SK-MEL-5 (cell line): Measurements from ENCODE around the gene KLHL6. TPM values are rescaled to one million over a fixed set of nuclear protein-coding genes. Genes with fewer than 3 reads are reported as not detected.
"Not testable (repeated sequence)": the region's sequence is repeated elsewhere in the genome, so short reads cannot be mapped to it uniquely, and the experiment has no call there.

Experiments
- DNase-seq: peaks from one replicate; pipeline ENCODE4 v3.0.0-alpha.2; 2016; ENCODE audit warnings: low read depth, low spot score
- in situ Hi-C: cut with HindIII; loops from 2 replicates; pipeline ENCODE4 v1.10.0; 2016; ENCODE audit warnings: low sequenced_read_pairs, high pct_unique_total_duplicates, low pct_unique_long_range_greater_than_20kb
- total RNA-seq: library from RNA; depleted of rRNA; stranded (reverse); fragments of >200 nt; shearing (Covaris generic); gene quantifications from 2 replicates; pipeline ENCODE4 v1.2.3, GENCODE V29; 2014

The KLHL6 gene
- total RNA-seq, 1 experiment from 2014 or later: 0.13 TPM

GRCh38 chr3:183540501-183541234, 14.8 kb downstream of the KLHL6 start:
- in situ Hi-C loops: no loop called here

DNA sequence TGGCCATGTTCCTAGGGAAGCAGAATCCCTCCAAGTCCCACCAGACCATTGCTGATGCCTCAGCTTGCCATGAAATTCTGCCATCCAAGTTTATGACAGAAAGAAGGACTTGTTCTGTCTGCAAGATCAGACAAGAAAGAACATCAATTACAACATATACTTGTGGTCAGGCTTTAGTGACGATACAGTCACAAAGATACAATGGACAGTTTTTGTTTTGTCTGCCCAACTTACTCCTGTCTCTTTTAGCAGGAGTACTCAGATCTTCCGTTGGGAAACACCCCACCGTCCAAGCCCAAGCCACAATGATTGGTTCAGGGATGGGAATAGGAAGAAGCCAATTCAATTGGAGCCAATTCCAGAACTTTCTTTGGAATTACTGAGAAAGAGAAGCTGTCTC, 15.7 kb downstream of the KLHL6 start:
- peak; percentile 75 for DNase-seq

More at GRCh38 chr3:183540501-183541234, 14.8 kb downstream of the KLHL6 start:
- no peak for DNase-seq

GRCh38 chr3:183538486-183538885, 17.0 kb downstream of the KLHL6 start:
- in situ Hi-C loops: no loop called here
- DNase-seq: peak; percentile 29

More for the DNA sequence above, 15.7 kb downstream of the KLHL6 start:
- in situ Hi-C loops: no loop called here

GRCh38 chr3:183537295-183537730, 18.2 kb downstream of the KLHL6 start:
- DNase-seq: no peak

GRCh38 chr3:183536238-183536880, 19.1 kb downstream of the KLHL6 start:
- DNase-seq: no peak
- in situ Hi-C loops: no loop called here

More at GRCh38 chr3:183537295-183537730, 18.2 kb downstream of the KLHL6 start:
- in situ Hi-C loops: no loop called here

DNA sequence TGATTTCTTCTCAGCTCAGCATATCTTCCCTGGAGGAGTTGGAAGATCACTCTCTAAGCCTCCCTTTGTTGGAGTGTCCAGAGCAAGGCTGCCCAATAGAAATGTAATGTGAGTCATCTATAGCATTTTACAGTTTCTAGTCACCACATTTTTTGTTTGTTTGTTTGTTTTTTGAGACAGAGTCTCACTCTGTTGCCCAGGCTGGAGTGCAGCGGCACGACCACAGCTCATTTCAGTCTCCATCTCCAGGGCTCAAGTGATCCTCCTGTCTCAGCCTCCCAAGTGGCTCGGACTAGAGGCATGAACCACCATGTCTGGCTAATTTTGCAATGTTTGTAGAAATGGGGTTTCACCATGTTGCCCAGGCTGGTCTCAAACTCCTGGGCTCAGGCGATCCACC, 21.3 kb downstream of the KLHL6 start:
- peak; percentile 67 for DNase-seq
- in situ Hi-C loops: no loop called here

GRCh38 chr3:183533412-183534132, 21.9 kb downstream of the KLHL6 start:
- DNase-seq: no peak
- in situ Hi-C loops: no loop called here

DNA sequence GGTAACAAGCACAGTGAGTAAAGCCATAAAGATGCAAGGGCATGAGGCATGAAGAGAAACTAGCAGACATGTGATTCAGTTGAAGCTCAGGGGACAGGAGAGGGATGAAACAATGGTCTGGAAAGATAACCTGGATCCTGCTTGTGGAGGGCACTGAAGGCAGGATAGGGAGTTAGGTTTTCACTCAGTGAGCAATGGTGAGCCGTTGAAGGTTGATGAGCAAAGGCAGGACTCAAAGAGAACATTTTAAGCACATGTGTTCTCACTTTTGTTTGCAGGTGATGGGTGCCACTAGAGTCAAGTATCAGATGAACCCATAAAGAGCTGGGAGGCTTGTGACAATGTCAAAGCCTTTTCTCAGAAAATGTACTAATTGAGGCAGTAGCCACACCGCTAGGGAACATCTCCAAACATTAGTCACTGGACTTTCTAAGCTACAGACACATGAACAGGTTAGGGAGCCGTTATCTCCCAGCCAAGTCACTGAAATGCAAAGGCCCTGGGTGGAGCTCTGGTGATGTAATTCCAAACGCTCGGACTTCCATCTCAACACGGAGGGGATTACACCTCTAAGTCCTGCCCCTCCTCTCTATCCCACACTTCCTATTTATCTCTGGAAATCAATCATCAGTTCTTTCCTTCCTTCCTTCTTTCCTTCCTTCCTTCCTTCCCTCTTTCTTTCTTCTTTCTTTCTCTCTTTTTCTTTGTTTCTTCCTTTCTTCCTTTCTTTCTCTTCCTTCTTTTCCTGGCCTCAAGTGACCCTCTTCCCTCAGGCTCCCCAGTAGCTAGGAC, 22.7 kb downstream of the KLHL6 start:
- no peak for DNase-seq
- in situ Hi-C loops: no loop called here

DNA sequence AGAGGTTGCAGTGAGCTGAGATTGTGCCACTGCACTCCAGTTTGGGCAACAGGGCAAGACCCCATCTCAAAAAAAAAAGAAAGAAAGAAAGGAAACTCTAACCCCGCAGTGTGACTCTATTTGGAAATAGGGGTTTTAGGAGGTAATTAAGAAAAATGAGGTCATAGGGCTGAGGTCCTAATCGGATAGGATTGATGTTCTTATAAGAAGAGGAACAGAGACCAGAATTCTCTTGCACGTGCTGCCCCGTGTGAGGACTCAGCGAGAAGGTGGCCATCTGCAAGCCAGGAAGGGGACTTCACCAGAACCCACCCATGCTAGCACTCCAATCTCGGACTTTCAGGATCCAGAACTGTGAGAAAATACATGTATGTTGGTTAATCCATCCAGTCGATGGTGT, 25.8 kb downstream of the KLHL6 start:
- DNase-seq: no peak
- in situ Hi-C loops: no loop called here

DNA sequence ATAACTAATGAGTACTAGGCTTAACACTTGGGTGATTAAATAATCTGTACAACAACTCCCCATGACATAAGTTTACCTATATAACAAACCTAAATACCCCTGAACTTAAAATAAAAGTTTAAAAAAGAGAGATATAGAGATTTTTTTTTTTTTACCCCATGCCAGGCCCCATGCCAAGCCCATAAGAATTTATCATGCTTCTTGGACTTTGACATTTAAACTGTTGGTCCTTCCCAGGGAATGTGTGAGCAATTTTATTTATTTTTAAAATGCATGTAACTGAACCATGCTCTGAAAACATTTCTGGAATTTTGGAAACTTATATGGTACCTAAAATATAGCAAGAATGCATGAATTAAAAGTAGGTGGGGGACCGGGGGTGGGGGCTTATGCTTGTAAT, 26.3 kb downstream of the KLHL6 start:
- DNase-seq: no peak
- in situ Hi-C loops: no loop called here

- DNase-seq, in situ Hi-C loops: not testable (repeated sequence)
These were observed 26.7 kb downstream of the KLHL6 start for GRCh38 chr3:183528758-183529157.

DNA sequence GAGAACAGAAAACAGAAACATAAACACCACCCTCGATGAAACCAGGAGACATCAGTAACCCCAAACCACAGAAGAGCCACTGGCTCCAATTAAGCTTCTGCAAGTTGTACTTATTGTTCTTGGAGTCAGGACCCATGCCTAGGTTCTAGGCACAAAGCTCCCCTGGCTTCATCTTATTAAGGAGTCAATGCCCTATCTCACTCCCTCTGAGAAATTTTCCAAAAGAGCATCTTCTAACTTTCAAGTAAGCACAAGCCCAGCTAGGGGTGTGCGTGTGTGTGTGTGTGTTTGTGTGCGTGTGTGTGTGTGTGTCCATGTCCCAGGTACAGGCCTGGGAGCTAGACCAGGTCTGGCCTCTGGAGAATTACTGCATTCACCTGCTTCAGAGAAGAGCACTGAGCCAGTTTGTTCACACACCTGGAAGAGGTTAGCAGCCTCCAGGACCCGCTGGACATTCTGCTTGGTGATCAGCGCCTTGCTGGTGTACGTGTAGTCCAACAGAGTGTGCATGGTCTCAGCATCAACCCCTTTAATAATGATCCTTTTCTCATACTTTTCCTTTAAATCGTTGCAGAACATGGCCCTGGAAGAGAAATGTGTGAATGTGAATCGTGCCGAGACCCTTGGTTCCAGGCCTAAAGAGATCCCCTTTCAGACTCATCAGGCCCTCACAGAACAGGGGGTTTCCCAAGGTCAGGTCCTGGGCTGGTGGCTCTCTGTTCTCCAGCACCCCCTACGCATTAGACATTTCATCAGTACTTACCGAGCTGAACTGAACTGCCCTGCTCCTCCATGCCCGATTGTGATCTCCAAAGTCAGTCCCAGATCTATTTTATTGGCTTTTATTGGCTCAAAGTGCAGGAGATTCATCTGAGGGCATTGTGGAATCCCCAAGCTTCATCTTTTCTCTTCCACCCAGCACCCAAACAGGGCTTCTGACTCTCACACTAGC, 27.8 kb downstream of the KLHL6 start:
- no peak for DNase-seq
- in situ Hi-C loops: no loop called here

- in situ Hi-C loops: no loop called here
These were observed 28.6 kb downstream of the KLHL6 start for GRCh38 chr3:183526838-183527427.

GRCh38 chr3:183524476-183524875, 31.0 kb downstream of the KLHL6 start:
- in situ Hi-C loops: no loop called here
- no peak for DNase-seq

More at GRCh38 chr3:183526838-183527427, 28.6 kb downstream of the KLHL6 start:
- DNase-seq: no peak

GRCh38 chr3:183520741-183521556, 34.6 kb downstream of the KLHL6 start:
- in situ Hi-C loops, DNase-seq: not testable (repeated sequence)
